Lung (tissue), 12 donors: ENCODE measurements around the gene CEP57L1. TPM values are rescaled to one million over a fixed set of nuclear protein-coding genes. Genes with fewer than 3 reads are reported as not detected.

Experiments used
- ATAC-seq: fragments of 200-7000 bp; cut with Tn5 transposase; one replicate; pipeline ENCODE4 v1.9.1; 2020; ENCODE audit warnings: moderate number of reproducible peaks; ENCODE audit not compliant: insufficient read depth, low FRiP score
- DNase-seq, 3 donors: peaks; one replicate each; pipeline ENCODE4 v3.0.0-alpha.2; 2013 to 2017
- H3K27ac ChIP-seq, 2 donors: one replicate each; pipeline ENCODE4 v1.5.1; 2013; ENCODE audit warnings: mild to moderate bottlenecking in 2 of 2, moderate library complexity in 2 of 2, control low read depth in 1 of 2, inconsistent platforms in 1 of 2, low read depth in 1 of 2, low read length in 1 of 2
- H3K27me3 ChIP-seq, 3 donors: one replicate each; pipeline ENCODE4 v1.5.1; 2013; ENCODE audit warnings: low read length in 2 of 3; ENCODE audit not compliant: control insufficient read depth in 3 of 3, insufficient read depth in 3 of 3
- H3K36me3 ChIP-seq, 4 donors: one replicate each; pipeline ENCODE4 v1.5.1; 2013; ENCODE audit warnings: low read length in 4 of 4, mild to moderate bottlenecking in 1 of 4, moderate library complexity in 1 of 4; ENCODE audit not compliant: control insufficient read depth in 4 of 4, insufficient read depth in 4 of 4
- H3K4me1 ChIP-seq, 5 donors: one replicate each; pipeline ENCODE4 v1.5.1; 2013; ENCODE audit warnings: low read length in 5 of 5, mild to moderate bottlenecking in 2 of 5, moderate library complexity in 1 of 5; ENCODE audit not compliant: control insufficient read depth in 5 of 5, insufficient read depth in 5 of 5
- H3K4me3 ChIP-seq: one replicate; pipeline ENCODE4 v1.5.1; 2013; ENCODE audit warnings: mild to moderate bottlenecking, control low read depth, moderate library complexity
- H3K9ac ChIP-seq, 2 donors: one replicate each; pipeline ENCODE4 v1.5.1; 2013; ENCODE audit warnings: low read length in 2 of 2, control low read depth in 1 of 2; ENCODE audit not compliant: insufficient read depth in 1 of 2
- H3K9me3 ChIP-seq, 4 donors: one replicate each; pipeline ENCODE4 v1.5.1; 2013; ENCODE audit warnings: low read length in 3 of 4, mild to moderate bottlenecking in 1 of 4, moderate library complexity in 1 of 4; ENCODE audit not compliant: control insufficient read depth in 4 of 4, insufficient read depth in 3 of 4
- WGBS, 2 donors: extraction: QIAGEN DNeasy Blood & Tissue Kit; methylation state at CpG; one replicate each; pipeline ENCODE4 v1.1.7; 2013; 5-methylcytosine and 5-hydroxymethylcytosine counted together
- polyA plus RNA-seq, 2 donors: library from polyadenylated mRNA; stranded (reverse); fragments of 200-250 nt; gene quantifications; one replicate each; pipeline ENCODE4 v1.2.1, GENCODE V29; 2013
- total RNA-seq, 2 donors: library from RNA; depleted of rRNA in 1 of 2; stranded (reverse); fragments of >200 nt in 1 of 2; gene quantifications; one replicate each; pipeline ENCODE4 v1.2.1, GENCODE V29; 2014 to 2021
- TF ChIP-seq, protein P1 (sequence below): IDR thresholded peaks from 2 replicates; pipeline ENCODE4 v1.5.1; 2012; ENCODE audit warnings: mild to moderate bottlenecking; ENCODE audit errors: control extremely low read depth, extremely low read depth
- donor health status: control.
- donor health status: control.
- donor health status: Bipolar disorder and iron deficiency.
- donor health status: healthy.
- donor health status: DM: yes; HTN: yes; CAD: no.

The CEP57L1 gene
- total and polyA plus RNA-seq, 4 donors, result 4.8 to 44.3 (median 8.2) TPM

DNA sequence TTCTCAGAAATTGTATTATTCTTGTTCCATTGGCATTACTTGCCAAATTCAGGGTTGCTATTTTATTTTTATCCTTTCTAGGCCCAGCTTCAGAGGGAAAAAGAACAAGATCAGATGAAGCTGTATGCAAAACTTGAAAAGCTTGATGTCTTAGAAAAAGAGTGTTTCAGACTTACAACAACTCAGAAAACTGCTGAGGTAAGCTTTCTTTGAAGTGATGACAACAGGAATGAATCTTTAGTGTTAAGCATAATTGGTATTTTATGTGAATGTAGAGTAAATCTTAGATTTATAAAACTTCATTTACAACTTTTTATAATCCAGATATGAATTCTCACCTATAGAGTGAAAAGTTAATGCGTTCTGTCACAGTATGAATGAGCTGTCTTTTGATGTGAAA, 58.4 kb downstream of the CEP57L1 start:
- H3K27me3 ChIP-seq, result no peaks in the 10 kb centered on the region
- peaks cover 0 to 18% (median 6%) of the 10 kb centered on the region in 4 donors for H3K36me3 ChIP-seq
- no peak overlapping the region for H3K27ac ChIP-seq
- no peak overlapping the region for H3K4me3 ChIP-seq
- no peak overlapping the region for H3K9ac ChIP-seq
- no peaks in the 10 kb centered on the region for H3K9me3 ChIP-seq
- no peaks in the 10 kb centered on the region for H3K4me1 ChIP-seq
- TF ChIP-seq, protein P1, sequence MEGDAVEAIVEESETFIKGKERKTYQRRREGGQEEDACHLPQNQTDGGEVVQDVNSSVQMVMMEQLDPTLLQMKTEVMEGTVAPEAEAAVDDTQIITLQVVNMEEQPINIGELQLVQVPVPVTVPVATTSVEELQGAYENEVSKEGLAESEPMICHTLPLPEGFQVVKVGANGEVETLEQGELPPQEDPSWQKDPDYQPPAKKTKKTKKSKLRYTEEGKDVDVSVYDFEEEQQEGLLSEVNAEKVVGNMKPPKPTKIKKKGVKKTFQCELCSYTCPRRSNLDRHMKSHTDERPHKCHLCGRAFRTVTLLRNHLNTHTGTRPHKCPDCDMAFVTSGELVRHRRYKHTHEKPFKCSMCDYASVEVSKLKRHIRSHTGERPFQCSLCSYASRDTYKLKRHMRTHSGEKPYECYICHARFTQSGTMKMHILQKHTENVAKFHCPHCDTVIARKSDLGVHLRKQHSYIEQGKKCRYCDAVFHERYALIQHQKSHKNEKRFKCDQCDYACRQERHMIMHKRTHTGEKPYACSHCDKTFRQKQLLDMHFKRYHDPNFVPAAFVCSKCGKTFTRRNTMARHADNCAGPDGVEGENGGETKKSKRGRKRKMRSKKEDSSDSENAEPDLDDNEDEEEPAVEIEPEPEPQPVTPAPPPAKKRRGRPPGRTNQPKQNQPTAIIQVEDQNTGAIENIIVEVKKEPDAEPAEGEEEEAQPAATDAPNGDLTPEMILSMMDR, result no peak
- DNase-seq (no peak), ATAC-seq (no peak)
- 95 to 96% methylated on average over 1 of the region's 1 CpG for WGBS, 2 donors

GRCh38 chr6:109164331-109164730, 69.0 kb downstream of the CEP57L1 start:
- Histone ChIP-seq H3K27me3 (no peaks in the 10 kb centered on the region), H3K27ac (no peak overlapping the region), H3K9ac (no peak overlapping the region), H3K4me1 (peaks cover 0 to 10% (median 5%) of the 10 kb centered on the region in 5 donors), H3K9me3 (no peaks in the 10 kb centered on the region), H3K36me3 (peaks cover 0 to 15% (median 4%) of the 10 kb centered on the region in 4 donors), H3K4me3 (no peak overlapping the region)
- DNase-seq (no peak), ATAC-seq (no peak)
- TF ChIP-seq, protein P1, result no peak

DNA sequence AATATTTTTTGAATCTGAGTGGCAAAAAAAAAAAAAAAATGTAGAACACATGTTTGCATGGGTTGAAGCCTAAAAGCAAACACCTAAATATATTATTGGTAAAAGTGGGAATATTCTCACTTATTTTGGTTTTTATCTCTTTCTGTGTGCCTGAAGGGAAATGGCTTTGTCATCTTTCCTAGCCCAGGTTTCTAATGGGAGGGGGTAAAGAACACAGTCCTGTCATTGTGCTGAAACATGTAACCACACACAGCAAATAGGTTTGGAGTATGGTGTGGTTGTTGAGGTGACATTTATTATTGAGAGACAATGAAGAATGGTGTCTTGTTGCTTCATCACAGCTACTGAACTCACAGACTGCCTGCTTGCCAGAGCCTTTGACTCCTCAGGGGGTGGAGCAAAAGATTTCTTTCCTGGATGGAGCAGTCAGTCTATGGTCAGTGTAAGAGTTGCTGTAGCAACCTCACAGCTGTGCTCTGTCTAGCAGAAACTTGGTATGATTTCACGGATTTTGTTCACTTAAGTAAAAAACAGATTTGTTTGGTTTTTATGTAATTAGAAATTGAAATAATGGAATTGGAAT, 70.2 kb downstream of the CEP57L1 start:
- peaks cover 0 to 15% (median 5%) of the 10 kb centered on the region in 5 donors for H3K4me1 ChIP-seq
- no peaks in the 10 kb centered on the region for H3K27me3 ChIP-seq
- no peak overlapping the region for H3K4me3 ChIP-seq
- peak overlapping the region in 1 of 2 donors; percentile 43 for H3K9ac ChIP-seq
- H3K36me3 ChIP-seq, result peaks cover 0 to 11% (median 3%) of the 10 kb centered on the region in 4 donors
- WGBS, 2 donors, result 66 to 81% methylated on average over 1 of the region's 1 CpG
- H3K27ac ChIP-seq, result no peak overlapping the region
- no peak for ATAC-seq
- H3K9me3 ChIP-seq, result no peaks in the 10 kb centered on the region
- TF ChIP-seq, protein P1, result no peak
- DNase-seq, result peak; percentile 75 to 94 (median 92)

- DNase-seq, result peak in 2 of 3 donors; percentile 59 to 61
Observed at GRCh38 chr6:109166673-109167072, 71.4 kb downstream of the CEP57L1 start.

More at GRCh38 chr6:109166673-109167072, 71.4 kb downstream of the CEP57L1 start:
- no peak overlapping the region for H3K9ac ChIP-seq
- WGBS, 2 donors, result 88 to 97% methylated on average over 3 of the region's 3 CpGs
- peaks cover 0 to 7% (median 0%) of the 10 kb centered on the region in 4 donors for H3K36me3 ChIP-seq
- H3K4me3 ChIP-seq, result no peak overlapping the region
- peaks cover 0 to 15% (median 5%) of the 10 kb centered on the region in 5 donors for H3K4me1 ChIP-seq
- TF ChIP-seq, protein P1, result no peak
- H3K27me3 ChIP-seq, result no peaks in the 10 kb centered on the region
- ATAC-seq, result no peak
- no peak overlapping the region for H3K27ac ChIP-seq
- no peaks in the 10 kb centered on the region for H3K9me3 ChIP-seq
